ENCODE results near the gene CAPN12.

Gene CAPN12

GRCh38 chr19:38727868-38728660 is 16.2 kb downstream of the CAPN12 start:
- H3K4me3 ChIP-seq (ENCODE audit: low read depth in 1 of 2, low read length in 1 of 2) = no peak overlapping the region

GRCh38 chr19:38727306-38727867 is 16.9 kb downstream of the CAPN12 start:
- no peak overlapping the region for H3K4me3 ChIP-seq (ENCODE audit: low read depth in 1 of 2, low read length in 1 of 2)
- TF ChIP-seq CTCF (IDR thresholded peaks at IDR 0.05) = no peak
- peaks cover 96% of the 10 kb centered on the region for H3K36me3 ChIP-seq
- H3K27ac ChIP-seq = no peak overlapping the region
- H3K9me3 ChIP-seq = no peaks in the 10 kb centered on the region
- H3K4me1 ChIP-seq (ENCODE audit: control insufficient read depth in 1 of 2, insufficient read depth in 1 of 2, low read depth in 1 of 2, low read length in 1 of 2) = no peaks in the 10 kb centered on the region
- no peaks in the 10 kb centered on the region for H3K27me3 ChIP-seq

More at GRCh38 chr19:38727868-38728660, 16.2 kb downstream of the CAPN12 start:
- Histone ChIP-seq H3K36me3 (peaks cover 89% of the 10 kb centered on the region), H3K9me3 (no peaks in the 10 kb centered on the region), H3K27ac (no peak overlapping the region), H3K27me3 (no peaks in the 10 kb centered on the region), H3K4me1 (ENCODE audit: control insufficient read depth in 1 of 2, insufficient read depth in 1 of 2, low read depth in 1 of 2, low read length in 1 of 2) (no peaks in the 10 kb centered on the region)
- TF ChIP-seq CTCF (IDR thresholded peaks at IDR 0.05) = no peak

- no peaks in the 10 kb centered on the region for H3K9me3 ChIP-seq
- no peaks in the 10 kb centered on the region for H3K27me3 ChIP-seq
- H3K27ac ChIP-seq = no peak overlapping the region
- H3K4me1 ChIP-seq (ENCODE audit: control insufficient read depth in 1 of 2, insufficient read depth in 1 of 2, low read depth in 1 of 2, low read length in 1 of 2) = no peaks in the 10 kb centered on the region
- TF ChIP-seq CTCF (IDR thresholded peaks at IDR 0.05) = no peak
- H3K4me3 ChIP-seq (ENCODE audit: low read depth in 1 of 2, low read length in 1 of 2) = no peak overlapping the region
- H3K36me3 ChIP-seq = peaks cover 99% of the 10 kb centered on the region
Observed at GRCh38 chr19:38726761-38727301, 17.4 kb downstream of the CAPN12 start.

- no peaks in the 10 kb centered on the region for H3K27me3 ChIP-seq
- no peak for TF ChIP-seq CTCF (IDR thresholded peaks at IDR 0.05)
- H3K27ac ChIP-seq = no peak overlapping the region
- H3K36me3 ChIP-seq = peaks cover 99% of the 10 kb centered on the region
- no peak overlapping the region for H3K4me3 ChIP-seq (ENCODE audit: low read depth in 1 of 2, low read length in 1 of 2)
- H3K4me1 ChIP-seq (ENCODE audit: control insufficient read depth in 1 of 2, insufficient read depth in 1 of 2, low read depth in 1 of 2, low read length in 1 of 2) = no peaks in the 10 kb centered on the region
- H3K9me3 ChIP-seq = no peaks in the 10 kb centered on the region
Observed at GRCh38 chr19:38726284-38726673, 18.0 kb downstream of the CAPN12 start.

GRCh38 chr19:38725469-38726283 is 18.6 kb downstream of the CAPN12 start:
- no peaks in the 10 kb centered on the region for H3K4me1 ChIP-seq (ENCODE audit: control insufficient read depth in 1 of 2, insufficient read depth in 1 of 2, low read depth in 1 of 2, low read length in 1 of 2)
- no peak for TF ChIP-seq CTCF (IDR thresholded peaks at IDR 0.05)
- H3K27ac ChIP-seq = no peak overlapping the region
- H3K27me3 ChIP-seq = no peaks in the 10 kb centered on the region
- peaks cover 99% of the 10 kb centered on the region for H3K36me3 ChIP-seq
- H3K9me3 ChIP-seq = no peaks in the 10 kb centered on the region
- no peak overlapping the region for H3K4me3 ChIP-seq (ENCODE audit: low read depth in 1 of 2, low read length in 1 of 2)
